Measurements from ENCODE around the gene MRPL33. TPM values are rescaled to one million over a fixed set of nuclear protein-coding genes. Genes with fewer than 3 reads are reported as not detected.
A peak's percentile ranks its signal among the peaks of the same experiment; 100 is the strongest.

Gene MRPL33
- total and polyA plus RNA-seq, 2 of the 13 experiments (the other 11 are each of a cell fraction or from before 2014, with no cell fraction given), result 69.7 to 218 TPM

DNA sequence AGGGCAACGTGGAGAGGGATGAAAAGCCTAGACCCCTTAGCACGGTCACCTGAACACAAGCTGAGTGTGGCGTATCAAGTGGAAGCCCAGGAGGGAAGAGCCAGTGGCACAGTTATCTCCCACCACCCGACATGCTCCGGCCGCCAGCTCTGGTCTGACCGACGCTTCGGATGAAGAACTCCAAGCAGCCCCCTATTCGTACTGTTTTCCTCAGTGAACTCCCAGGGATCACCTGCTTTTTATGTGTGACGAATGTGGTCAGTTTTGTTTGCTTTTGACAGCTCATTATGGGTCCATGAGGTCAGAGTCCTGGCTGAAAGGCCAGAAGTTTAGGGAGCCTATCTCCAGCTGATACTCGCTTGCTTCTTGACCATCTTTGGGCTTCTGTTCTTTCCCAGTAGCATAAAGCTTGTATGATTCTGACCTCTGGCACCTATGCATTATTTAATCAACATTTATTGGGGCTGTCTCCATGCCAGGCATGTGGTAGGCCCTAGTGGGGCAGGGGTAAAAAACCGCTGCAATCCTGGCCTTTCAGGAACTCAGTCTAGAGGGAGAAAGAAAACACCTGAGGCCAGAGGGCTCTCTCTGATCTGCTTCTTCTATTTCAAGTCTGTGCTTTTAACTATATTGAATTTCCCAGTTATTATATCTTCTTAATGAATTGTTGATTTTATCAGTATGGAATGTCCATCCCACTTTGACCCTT lies 33.0 kb upstream of the MRPL33 start (continued):
- TF ChIP-seq, protein P1, sequence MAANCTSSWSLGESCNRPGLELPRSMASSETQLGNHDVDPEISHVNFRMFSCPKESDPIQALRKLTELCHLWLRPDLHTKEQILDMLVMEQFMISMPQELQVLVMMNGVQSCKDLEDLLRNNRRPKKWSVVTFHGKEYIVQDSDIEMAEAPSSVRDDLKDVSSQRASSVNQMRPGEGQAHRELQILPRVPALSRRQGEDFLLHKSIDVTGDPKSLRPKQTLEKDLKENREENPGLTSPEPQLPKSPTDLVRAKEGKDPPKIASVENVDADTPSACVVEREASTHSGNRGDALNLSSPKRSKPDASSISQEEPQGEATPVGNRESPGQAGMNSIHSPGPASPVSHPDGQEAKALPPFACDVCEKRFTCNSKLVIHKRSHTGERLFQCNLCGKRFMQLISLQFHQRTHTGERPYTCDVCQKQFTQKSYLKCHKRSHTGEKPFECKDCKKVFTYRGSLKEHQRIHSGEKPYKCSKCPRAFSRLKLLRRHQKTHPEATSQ (CRISPR knock-in tag; IDR thresholded peaks at IDR 0.05; ENCODE audit: borderline replicate concordance), result no peak
- TF ChIP-seq POLR2G (IDR thresholded peaks at IDR 0.05; ENCODE audit: low read depth, low read length), result peak; percentile 80
- TF ChIP-seq, protein P2, sequence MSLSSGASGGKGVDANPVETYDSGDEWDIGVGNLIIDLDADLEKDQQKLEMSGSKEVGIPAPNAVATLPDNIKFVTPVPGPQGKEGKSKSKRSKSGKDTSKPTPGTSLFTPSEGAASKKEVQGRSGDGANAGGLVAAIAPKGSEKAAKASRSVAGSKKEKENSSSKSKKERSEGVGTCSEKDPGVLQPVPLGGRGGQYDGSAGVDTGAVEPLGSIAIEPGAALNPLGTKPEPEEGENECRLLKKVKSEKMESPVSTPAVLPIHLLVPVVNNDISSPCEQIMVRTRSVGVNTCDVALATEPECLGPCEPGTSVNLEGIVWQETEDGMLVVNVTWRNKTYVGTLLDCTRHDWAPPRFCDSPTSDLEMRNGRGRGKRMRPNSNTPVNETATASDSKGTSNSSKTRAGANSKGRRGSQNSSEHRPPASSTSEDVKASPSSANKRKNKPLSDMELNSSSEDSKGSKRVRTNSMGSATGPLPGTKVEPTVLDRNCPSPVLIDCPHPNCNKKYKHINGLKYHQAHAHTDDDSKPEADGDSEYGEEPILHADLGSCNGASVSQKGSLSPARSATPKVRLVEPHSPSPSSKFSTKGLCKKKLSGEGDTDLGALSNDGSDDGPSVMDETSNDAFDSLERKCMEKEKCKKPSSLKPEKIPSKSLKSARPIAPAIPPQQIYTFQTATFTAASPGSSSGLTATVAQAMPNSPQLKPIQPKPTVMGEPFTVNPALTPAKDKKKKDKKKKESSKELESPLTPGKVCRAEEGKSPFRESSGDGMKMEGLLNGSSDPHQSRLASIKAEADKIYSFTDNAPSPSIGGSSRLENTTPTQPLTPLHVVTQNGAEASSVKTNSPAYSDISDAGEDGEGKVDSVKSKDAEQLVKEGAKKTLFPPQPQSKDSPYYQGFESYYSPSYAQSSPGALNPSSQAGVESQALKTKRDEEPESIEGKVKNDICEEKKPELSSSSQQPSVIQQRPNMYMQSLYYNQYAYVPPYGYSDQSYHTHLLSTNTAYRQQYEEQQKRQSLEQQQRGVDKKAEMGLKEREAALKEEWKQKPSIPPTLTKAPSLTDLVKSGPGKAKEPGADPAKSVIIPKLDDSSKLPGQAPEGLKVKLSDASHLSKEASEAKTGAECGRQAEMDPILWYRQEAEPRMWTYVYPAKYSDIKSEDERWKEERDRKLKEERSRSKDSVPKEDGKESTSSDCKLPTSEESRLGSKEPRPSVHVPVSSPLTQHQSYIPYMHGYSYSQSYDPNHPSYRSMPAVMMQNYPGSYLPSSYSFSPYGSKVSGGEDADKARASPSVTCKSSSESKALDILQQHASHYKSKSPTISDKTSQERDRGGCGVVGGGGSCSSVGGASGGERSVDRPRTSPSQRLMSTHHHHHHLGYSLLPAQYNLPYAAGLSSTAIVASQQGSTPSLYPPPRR (CRISPR knock-in tag; IDR thresholded peaks at IDR 0.05; ENCODE audit: borderline replicate concordance), result peak; percentile 47; the same call in 1 of the 2 replicates
- peak; percentile 81 for TF ChIP-seq SALL1 (CRISPR knock-in tag; IDR thresholded peaks at IDR 0.05)
- peak; percentile 89; the same call in 1 of the 2 replicates for TF ChIP-seq ZNF83 (CRISPR knock-in tag; IDR thresholded peaks at IDR 0.05; ENCODE audit: borderline replicate concordance)
- peak; percentile 22; the same call in 1 of the 2 replicates for TF ChIP-seq THAP11 (CRISPR knock-in tag; IDR thresholded peaks at IDR 0.05)
- no peak for TF ChIP-seq KDM1A (CRISPR knock-in tag; IDR thresholded peaks at IDR 0.05)
- TF ChIP-seq CHD4 (IDR thresholded peaks at IDR 0.05; ENCODE audit: borderline replicate concordance, low read length), result peak; percentile 27; the same call in 1 of the 2 replicates
- TF ChIP-seq, protein P3, sequence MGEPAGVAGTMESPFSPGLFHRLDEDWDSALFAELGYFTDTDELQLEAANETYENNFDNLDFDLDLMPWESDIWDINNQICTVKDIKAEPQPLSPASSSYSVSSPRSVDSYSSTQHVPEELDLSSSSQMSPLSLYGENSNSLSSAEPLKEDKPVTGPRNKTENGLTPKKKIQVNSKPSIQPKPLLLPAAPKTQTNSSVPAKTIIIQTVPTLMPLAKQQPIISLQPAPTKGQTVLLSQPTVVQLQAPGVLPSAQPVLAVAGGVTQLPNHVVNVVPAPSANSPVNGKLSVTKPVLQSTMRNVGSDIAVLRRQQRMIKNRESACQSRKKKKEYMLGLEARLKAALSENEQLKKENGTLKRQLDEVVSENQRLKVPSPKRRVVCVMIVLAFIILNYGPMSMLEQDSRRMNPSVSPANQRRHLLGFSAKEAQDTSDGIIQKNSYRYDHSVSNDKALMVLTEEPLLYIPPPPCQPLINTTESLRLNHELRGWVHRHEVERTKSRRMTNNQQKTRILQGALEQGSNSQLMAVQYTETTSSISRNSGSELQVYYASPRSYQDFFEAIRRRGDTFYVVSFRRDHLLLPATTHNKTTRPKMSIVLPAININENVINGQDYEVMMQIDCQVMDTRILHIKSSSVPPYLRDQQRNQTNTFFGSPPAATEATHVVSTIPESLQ (CRISPR knock-in tag; conservative IDR thresholded peaks at IDR 0.05), result no peak
- no peak for TF ChIP-seq ONECUT2 (CRISPR knock-in tag; IDR thresholded peaks at IDR 0.05)
- peak; percentile 72 for TF ChIP-seq ZNF644 (CRISPR knock-in tag; IDR thresholded peaks at IDR 0.05; ENCODE audit: low read depth)
- no peak for TF ChIP-seq ZNF546 (CRISPR knock-in tag; conservative IDR thresholded peaks at IDR 0.05)
- TF ChIP-seq, protein P4, sequence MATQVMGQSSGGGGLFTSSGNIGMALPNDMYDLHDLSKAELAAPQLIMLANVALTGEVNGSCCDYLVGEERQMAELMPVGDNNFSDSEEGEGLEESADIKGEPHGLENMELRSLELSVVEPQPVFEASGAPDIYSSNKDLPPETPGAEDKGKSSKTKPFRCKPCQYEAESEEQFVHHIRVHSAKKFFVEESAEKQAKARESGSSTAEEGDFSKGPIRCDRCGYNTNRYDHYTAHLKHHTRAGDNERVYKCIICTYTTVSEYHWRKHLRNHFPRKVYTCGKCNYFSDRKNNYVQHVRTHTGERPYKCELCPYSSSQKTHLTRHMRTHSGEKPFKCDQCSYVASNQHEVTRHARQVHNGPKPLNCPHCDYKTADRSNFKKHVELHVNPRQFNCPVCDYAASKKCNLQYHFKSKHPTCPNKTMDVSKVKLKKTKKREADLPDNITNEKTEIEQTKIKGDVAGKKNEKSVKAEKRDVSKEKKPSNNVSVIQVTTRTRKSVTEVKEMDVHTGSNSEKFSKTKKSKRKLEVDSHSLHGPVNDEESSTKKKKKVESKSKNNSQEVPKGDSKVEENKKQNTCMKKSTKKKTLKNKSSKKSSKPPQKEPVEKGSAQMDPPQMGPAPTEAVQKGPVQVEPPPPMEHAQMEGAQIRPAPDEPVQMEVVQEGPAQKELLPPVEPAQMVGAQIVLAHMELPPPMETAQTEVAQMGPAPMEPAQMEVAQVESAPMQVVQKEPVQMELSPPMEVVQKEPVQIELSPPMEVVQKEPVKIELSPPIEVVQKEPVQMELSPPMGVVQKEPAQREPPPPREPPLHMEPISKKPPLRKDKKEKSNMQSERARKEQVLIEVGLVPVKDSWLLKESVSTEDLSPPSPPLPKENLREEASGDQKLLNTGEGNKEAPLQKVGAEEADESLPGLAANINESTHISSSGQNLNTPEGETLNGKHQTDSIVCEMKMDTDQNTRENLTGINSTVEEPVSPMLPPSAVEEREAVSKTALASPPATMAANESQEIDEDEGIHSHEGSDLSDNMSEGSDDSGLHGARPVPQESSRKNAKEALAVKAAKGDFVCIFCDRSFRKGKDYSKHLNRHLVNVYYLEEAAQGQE (IDR thresholded peaks at IDR 0.05; ENCODE audit: borderline replicate concordance in 1 of 2, low read depth in 1 of 2, low read length in 2 of 2), result peak in 1 of 2 experiments; percentile 17; a peak in 1 of 4 replicates
- TF ChIP-seq PHF8 (CRISPR knock-in tag; IDR thresholded peaks at IDR 0.05), result 0 out of 2 replicates have a peak, but pooled peaks have one; percentile 11
- peak; percentile 79 for TF ChIP-seq MED1 (CRISPR knock-in tag; IDR thresholded peaks at IDR 0.05)
